Activated T-helper 17 cell treated with anti-CD3 and anti-CD28 coated beads, Interleukin-2, amount 50 U/mL, for 72 hours (primary cell): ENCODE data around the gene COMMD6. TPM values are rescaled to one million over a fixed set of nuclear protein-coding genes. Genes with fewer than 3 reads are reported as not detected.
"Not testable (repeated sequence)": the region's sequence is repeated elsewhere in the genome, so short reads cannot be mapped to it uniquely, and the experiment has no call there.

ENCODE experiments used
- ATAC-seq: fragments of 150-1000 bp; cut with Tn5 transposase; replicated peaks from 2 replicates; pipeline ENCODE4 v1.10.0; 2021; ENCODE audit warnings: mild to moderate bottlenecking, moderate library complexity
- H3K27ac Mint-ChIP-seq: one replicate; pipeline ENCODE4 v1.8.0; 2022; ENCODE audit warnings: mixed read lengths
- H3K27me3 Mint-ChIP-seq: one replicate; pipeline ENCODE4 v1.8.0; 2022; ENCODE audit warnings: mixed read lengths
- H3K36me3 Mint-ChIP-seq: one replicate; pipeline ENCODE4 v1.8.0; 2022; ENCODE audit warnings: low read depth, mild to moderate bottlenecking, mixed read lengths
- H3K4me1 Mint-ChIP-seq: one replicate; pipeline ENCODE4 v1.8.0; 2022; ENCODE audit warnings: mixed read lengths
- H3K4me3 Mint-ChIP-seq: one replicate; pipeline ENCODE4 v1.8.0; 2022; ENCODE audit warnings: mild to moderate bottlenecking, mixed read lengths
- H3K9me3 Mint-ChIP-seq: one replicate; pipeline ENCODE4 v1.8.0; 2022; ENCODE audit warnings: mixed read lengths
- total RNA-seq, 2 donors: library from RNA; stranded (reverse); gene quantifications; one replicate each; pipeline ENCODE4 v1.2.3, GENCODE V29; 2022

Gene COMMD6
- total RNA-seq, 2 donors from 2014 or later, result 110 to 155 TPM

DNA sequence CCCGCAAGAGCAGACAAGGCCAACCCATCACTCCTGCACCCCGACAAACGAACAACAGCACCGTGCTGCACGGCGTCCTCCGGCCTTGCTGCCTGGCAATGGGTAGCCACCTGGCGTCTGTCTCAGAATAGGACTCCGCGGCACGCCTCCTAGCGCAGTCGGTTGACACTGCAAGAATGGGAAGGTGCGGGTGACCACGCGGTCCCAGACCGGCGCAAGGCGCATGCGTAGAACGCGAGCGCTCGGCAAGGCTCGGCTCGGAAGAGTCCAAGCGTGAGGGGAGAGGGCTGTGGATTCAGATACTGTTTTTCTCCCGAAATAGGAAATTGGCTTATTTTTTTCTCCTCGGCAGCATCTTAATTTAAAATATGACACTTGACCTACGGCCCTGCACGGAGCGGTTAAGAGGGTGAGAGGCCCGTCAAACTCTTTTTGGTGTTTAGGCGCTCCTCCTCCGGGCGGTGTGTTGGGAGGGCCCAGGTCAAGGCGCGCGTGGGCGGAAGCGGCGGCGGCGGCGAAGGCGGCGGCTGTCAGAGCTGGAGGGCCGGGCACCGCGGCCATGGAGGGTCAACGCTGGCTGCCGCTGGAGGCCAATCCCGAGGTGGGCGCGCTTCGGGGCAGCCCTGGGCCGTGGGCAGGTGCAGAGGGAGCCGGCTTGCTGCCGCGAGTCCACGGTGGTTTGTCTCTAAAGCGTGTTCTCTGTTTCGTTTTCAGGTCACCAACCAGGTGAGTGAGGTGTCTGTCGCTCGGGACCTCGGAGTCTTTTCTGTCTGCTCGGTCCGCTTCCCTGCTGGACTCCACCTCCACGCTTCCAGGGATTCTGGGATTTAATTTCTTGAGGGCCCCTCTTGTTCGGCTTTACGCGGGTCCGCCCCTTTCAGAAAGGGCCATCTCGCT lies 11.9 kb upstream of the COMMD6 start, which contains the start of gene UCHL3:
Gene UCHL3, plus strand, starts transcription at position 530 of the 897 bp plus-strand sequence. Its CDS starts 30 bp downstream, at position 560.
- Mint-ChIP-seq H3K4me3 (peak within 1 kb of the TSS; percentile 92), H3K36me3 (peaks cover 30% of the 10 kb centered on the region)

DNA sequence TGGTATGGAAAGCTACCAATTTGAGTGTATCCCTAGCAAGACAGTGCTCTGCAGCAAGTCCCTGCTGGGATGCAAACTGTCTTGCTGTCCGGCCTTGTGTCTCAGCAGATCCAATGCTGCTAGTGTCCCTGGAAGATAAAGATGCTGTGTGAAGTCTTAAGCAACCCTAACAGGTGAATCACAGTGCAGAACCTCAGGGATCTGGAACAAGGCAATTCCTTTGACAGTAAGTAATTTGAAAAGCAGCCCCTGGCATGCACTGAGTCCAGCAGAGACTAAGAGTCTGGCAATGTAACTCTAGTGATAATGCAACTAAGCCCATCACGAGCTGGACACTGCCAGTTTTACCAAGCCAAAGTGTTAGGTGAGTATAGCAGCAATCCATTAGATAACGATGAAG lies 10.3 kb upstream of the COMMD6 start:
- H3K9me3 Mint-ChIP-seq, result no peaks in the 10 kb centered on the region
- H3K36me3 Mint-ChIP-seq, result peaks cover 15% of the 10 kb centered on the region
- peaks cover 16% of the 10 kb centered on the region for H3K4me1 Mint-ChIP-seq
- H3K27ac Mint-ChIP-seq, result no peak overlapping the region
- H3K4me3 Mint-ChIP-seq, result no peak overlapping the region
- no peak for ATAC-seq
- H3K27me3 Mint-ChIP-seq, result no peaks in the 10 kb centered on the region

More for the DNA sequence above, 11.9 kb upstream of the COMMD6 start, which contains the start of gene UCHL3:
- H3K4me1 Mint-ChIP-seq, result peaks cover 31% of the 10 kb centered on the region
- peak; percentile 94 for ATAC-seq
- H3K27ac Mint-ChIP-seq, result peak within 1 kb of the TSS; percentile 96
- H3K9me3 Mint-ChIP-seq, result no peaks in the 10 kb centered on the region
- H3K27me3 Mint-ChIP-seq, result no peaks in the 10 kb centered on the region

DNA sequence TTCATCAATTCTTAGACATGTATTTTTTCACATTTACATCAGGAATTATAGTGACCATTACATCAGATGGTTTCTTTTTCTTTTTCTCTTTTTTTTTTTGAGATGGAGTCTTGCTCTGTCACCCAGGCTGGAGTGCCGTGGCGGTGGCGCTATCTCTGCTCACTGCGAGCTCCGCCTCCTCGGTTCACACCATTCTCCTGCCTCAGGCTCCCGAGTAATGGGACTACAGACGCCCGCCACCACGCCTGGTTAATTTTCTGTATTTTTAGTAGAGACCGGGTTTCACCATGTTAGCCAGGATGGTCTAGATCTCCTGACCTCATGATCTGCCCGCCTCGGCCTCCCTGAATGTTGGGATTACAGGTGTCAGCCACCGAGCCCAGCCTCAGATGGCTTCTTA lies 7.7 kb upstream of the COMMD6 start:
- H3K9me3 Mint-ChIP-seq, H3K4me3 Mint-ChIP-seq, H3K27ac Mint-ChIP-seq, H3K4me1 Mint-ChIP-seq, ATAC-seq, H3K27me3 Mint-ChIP-seq: not testable (repeated sequence)
- H3K36me3 Mint-ChIP-seq, result peaks cover 10% of the 10 kb centered on the region

DNA sequence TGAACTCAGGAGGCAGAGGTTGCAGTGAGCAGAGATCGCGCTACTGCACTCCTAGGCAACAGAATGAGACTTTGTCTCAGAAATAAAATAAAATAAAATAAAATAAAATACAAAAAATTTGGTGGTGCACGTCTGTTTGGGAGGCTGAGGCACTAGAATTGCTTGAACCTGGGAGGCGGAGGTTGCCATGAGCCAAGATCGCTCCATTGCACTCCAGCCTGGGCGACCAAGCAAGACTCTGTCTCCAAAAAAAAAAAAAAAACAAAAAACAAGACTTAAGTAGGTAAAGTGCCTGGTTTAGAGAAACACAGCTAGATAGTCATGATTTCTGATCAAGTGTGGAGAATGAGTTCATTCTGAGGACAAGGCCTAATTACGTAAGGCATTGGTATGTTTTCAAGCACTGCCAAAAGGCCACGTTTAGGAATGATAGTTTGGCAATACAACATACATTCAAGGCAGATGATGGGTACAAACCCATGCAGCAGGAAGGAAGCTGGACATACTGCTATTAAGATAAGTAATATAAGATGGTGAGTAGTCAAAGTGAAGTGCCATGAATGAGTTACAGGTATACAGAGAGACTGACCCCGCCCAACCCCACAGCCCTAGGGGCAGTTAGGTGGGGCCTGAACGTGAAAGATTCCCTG lies 7.2 kb upstream of the COMMD6 start:
- Mint-ChIP-seq H3K9me3 (no peaks in the 10 kb centered on the region), H3K27me3 (no peaks in the 10 kb centered on the region), H3K27ac (no peak overlapping the region), H3K4me3 (no peak overlapping the region), H3K36me3 (peaks cover 5% of the 10 kb centered on the region), H3K4me1 (peaks cover 6% of the 10 kb centered on the region)
- ATAC-seq, result no peak

DNA sequence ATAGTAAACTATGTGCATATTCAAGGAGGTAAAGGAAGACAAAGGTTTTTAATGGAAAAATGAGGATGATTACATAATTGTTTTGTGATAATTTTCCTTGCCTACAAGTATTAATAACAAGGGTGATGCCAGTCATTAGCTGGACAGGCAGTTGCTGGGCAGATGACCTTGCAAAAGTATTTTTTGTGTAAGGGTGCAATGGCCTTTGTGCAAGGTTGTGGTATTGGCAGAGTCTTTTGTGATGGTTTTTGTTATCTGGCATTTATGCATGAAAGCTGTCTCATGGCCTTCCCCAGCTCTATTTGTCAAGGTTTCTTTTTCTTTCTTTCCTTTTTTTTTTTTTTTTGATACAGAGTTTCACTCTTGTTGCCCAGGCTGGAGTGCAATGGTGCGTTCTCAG lies 4.3 kb upstream of the COMMD6 start:
- Mint-ChIP-seq H3K36me3 (peaks cover 5% of the 10 kb centered on the region), H3K4me1 (no peaks in the 10 kb centered on the region), H3K27ac (no peak overlapping the region), H3K27me3 (no peaks in the 10 kb centered on the region), H3K9me3 (no peaks in the 10 kb centered on the region), H3K4me3 (no peak overlapping the region)
- no peak for ATAC-seq

DNA sequence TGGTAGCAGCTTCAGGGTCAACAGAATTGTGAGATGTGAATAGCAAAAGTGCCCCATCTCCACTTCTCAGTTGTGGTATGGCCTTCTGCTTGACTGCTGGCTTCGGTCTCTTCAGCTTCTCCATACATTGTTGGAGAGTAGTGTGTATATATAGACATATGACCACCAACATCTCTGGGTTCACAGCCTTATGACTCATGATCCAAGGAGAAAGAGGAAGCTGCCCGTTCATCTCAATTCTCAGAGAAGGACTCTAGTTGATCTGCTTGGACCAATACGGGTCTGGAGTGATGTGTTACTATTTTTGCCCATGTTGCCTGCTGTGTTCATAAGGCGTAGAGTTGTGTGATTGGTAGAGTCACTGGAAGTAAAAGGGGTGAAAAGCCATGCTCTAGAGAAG lies 3.6 kb upstream of the COMMD6 start:
- no peak overlapping the region for H3K27ac Mint-ChIP-seq
- H3K27me3 Mint-ChIP-seq, result no peaks in the 10 kb centered on the region
- H3K4me3 Mint-ChIP-seq, result no peak overlapping the region
- H3K9me3 Mint-ChIP-seq, result no peaks in the 10 kb centered on the region
- H3K4me1 Mint-ChIP-seq, result peaks cover 3% of the 10 kb centered on the region
- ATAC-seq, result no peak
- peaks cover 11% of the 10 kb centered on the region for H3K36me3 Mint-ChIP-seq

DNA sequence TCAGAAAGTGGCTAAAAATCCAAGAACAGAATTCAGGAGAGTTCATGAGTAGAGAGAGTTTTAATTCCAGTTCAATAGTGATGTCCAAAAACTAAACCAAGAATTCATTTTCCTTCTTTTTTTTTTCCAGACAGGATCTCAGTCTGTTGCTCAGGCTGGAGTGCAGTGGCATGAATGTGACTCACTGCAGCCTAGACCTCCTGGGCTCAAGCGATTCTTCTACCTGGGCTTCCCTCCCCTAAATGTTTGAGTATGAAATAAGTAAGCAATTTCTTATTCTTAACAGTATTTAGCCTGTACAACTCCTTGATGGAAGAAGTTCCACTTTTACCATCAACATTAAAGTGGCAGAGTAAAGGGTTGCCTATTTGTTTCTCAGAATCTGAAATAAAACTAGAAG lies 3.8 kb downstream of the COMMD6 start:
- Mint-ChIP-seq H3K4me3 (no peak overlapping the region), H3K27ac (no peak overlapping the region), H3K27me3 (no peaks in the 10 kb centered on the region), H3K9me3 (no peaks in the 10 kb centered on the region), H3K36me3 (peaks cover 68% of the 10 kb centered on the region), H3K4me1 (peaks cover 27% of the 10 kb centered on the region)
- no peak for ATAC-seq

DNA sequence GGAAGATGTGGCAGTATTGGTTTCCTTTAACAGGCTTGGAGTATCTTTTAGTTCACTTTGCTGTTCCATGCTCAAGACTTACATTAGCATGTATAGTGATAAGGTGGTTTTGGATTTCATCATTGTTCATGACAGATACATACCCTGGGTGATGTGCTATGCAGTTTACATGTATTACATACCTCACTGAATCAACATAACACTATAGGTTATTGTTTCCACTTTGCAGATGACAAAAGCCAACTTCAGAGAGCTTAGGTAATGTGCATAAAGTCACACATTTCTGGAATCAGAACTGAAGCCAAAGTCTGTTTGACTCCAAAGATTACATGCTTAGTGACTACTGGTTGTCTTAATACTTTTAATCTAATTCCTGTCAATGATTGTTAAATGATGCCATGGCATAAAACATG lies 7.1 kb downstream of the COMMD6 start:
- Mint-ChIP-seq H3K9me3 (no peaks in the 10 kb centered on the region), H3K36me3 (peaks cover 84% of the 10 kb centered on the region), H3K27ac (no peak overlapping the region), H3K4me3 (no peak overlapping the region), H3K4me1 (peaks cover 21% of the 10 kb centered on the region), H3K27me3 (no peaks in the 10 kb centered on the region)
- ATAC-seq, result peak; percentile 78

DNA sequence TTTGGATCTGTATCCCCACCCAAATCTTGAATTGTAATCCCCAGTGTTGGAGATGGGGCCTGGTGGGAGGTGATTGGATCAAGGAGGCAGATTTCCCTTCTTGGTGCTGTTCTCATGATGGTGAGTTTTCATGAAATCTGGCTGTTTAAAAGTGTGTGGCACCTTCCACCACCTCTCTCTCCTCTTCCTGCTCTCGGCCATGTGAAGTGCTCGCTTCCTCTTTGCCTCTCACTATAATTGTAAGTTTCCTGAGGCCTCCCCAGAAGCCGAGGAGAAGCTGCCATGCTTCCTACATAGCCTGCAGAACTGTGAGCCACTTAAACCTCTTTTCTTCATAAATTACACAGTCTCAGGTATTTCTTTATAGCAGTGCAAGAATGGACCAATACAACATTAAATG lies 15.7 kb downstream of the COMMD6 start:
- H3K9me3 Mint-ChIP-seq, result peaks cover 5% of the 10 kb centered on the region
- no peaks in the 10 kb centered on the region for H3K27me3 Mint-ChIP-seq
- no peak overlapping the region for H3K4me3 Mint-ChIP-seq
- H3K4me1 Mint-ChIP-seq, result no peaks in the 10 kb centered on the region
- ATAC-seq, result no peak
- H3K27ac Mint-ChIP-seq, result no peak overlapping the region
- H3K36me3 Mint-ChIP-seq, result peaks cover 19% of the 10 kb centered on the region

DNA sequence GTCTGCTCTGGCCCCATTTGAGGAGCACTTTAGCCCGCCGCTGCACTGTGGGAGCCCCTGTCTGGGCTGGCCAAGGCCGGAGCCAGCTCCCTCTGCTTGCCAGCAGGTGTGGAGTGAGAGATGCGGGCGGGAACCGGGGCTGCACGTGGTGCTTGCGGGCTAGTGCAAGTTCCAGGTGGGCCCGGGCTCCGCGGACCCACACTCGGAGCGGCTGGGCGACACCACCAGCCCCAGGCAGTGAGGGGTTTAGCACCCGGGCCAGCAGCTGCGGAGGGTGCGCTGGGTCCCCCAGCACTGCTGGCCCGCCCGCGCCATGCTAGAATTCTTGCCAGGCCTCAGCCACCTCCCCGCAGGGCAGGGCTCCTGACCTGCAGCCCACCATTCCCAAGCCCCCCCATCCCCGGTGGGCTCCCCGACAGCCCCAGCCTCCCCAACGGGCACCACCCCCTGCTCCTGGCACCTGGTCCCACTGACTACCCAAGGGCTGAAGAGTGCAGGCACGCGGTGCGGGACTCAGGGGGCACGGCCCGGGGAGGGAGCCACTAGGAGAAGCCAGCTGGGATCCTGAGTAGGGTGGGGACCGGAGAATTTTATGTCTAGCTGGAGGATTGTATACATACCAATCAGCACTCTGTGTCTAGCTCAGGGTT lies 19.1 kb downstream of the COMMD6 start:
- Mint-ChIP-seq H3K4me1 (no peaks in the 10 kb centered on the region), H3K9me3 (peaks cover 8% of the 10 kb centered on the region), H3K36me3 (no peaks in the 10 kb centered on the region), H3K27me3 (peaks cover 9% of the 10 kb centered on the region), H3K27ac (no peak overlapping the region), H3K4me3 (no peak overlapping the region)
- no peak for ATAC-seq

DNA sequence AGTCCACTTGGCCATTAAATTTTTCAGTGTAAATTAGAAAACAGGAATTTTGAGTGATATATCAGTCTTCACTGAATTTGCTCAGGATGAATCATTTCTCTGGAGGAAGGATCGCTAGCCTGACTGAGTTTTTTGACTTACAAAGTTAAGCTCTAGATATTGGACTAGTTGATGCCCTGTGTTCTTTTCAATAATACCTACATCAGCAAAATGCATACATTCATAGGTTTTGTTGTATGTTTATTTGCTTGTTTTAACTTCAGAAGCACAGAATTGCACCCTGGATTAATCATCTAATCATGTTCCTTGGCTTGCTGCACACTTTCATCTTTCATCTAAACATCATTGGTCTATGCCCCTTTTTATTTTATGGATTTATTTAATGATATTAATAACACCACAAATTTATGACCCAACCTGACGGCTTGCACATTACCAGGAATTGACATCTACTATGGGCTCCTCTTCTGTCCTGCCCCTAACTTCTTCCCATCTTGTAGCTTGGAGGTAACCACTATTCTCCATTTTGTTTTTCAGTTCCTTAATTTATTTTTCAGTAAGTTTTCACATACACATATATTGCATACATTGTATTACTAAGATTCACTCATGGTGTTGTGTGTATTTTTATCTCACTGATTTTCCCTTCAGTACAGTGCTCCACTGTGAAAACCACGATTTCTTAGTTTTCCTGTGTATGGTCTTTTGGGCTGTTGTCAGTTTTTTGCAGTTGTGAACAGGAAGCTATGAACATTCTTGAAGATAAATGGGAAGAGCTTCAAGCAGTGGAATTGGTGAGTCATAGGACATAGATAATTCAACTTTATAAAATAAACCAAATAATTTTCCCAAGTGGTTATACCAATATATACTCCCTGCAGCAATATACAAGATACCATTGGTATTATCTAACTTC lies 23.3 kb downstream of the COMMD6 start:
- no peak for ATAC-seq
- Mint-ChIP-seq H3K9me3 (peaks cover 3% of the 10 kb centered on the region), H3K4me1 (no peaks in the 10 kb centered on the region), H3K4me3 (no peak overlapping the region), H3K27ac (no peak overlapping the region), H3K27me3 (peaks cover 15% of the 10 kb centered on the region), H3K36me3 (no peaks in the 10 kb centered on the region)

DNA sequence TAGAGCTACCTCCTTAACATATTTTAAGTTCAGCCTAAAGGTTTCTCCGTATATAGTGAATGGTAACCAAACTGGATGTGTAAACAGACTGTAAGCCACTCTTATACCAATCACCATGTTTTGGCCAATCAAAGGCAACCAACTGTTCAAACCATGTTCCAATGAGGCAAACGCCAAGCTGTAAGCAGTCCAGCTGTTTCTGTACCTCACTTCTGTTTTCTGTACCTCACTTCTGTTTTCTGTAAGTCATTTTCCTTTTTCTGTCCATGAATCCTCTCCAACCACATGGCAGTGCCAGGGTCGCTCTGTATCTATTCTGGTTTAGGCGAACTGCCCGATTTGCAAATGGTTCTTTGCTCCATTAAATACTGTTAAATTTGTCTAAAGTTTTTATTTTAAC lies 24.4 kb downstream of the COMMD6 start:
- ATAC-seq, result no peak
- Mint-ChIP-seq H3K4me1 (no peaks in the 10 kb centered on the region), H3K27me3 (peaks cover 15% of the 10 kb centered on the region), H3K27ac (no peak overlapping the region), H3K9me3 (peaks cover 3% of the 10 kb centered on the region), H3K4me3 (no peak overlapping the region), H3K36me3 (no peaks in the 10 kb centered on the region)

DNA sequence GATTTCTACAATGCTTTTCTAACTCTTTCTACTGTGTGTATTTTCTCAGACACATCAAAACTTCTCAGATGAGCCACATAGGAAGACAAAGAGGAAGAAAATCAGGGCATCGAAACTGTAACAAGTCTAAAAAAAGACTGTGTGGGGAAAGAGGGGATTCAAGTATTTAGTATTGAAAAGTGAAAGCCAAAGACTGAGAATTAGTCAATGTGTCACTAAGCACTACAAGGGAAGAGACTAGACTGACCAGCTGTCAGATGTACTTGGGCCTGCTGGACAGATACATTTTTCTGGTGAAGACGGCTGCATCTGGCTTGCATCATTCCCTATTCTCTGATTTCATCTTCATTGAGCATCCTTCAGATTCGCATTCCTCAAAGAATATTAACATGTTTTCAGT lies 25.4 kb downstream of the COMMD6 start:
- Mint-ChIP-seq H3K9me3 (peaks cover 3% of the 10 kb centered on the region), H3K36me3 (no peaks in the 10 kb centered on the region), H3K27me3 (peaks cover 15% of the 10 kb centered on the region), H3K27ac (no peak overlapping the region), H3K4me1 (no peaks in the 10 kb centered on the region), H3K4me3 (no peak overlapping the region)
- ATAC-seq, result no peak
